HEK293 (cell line): ENCODE results near the gene KLF13.

Experiments
- CTCF ChIA-PET: fragments of 350-600 bp; formaldehyde crosslinking; extraction: SDS; loops from one replicate; lab custom pipeline; 2021; ENCODE audit warnings: antibody characterized with exemption; lab: Yijun Ruan, JAX
- POLR2A ChIA-PET: fragments of 300-600 bp; formaldehyde crosslinking; extraction: SDS; loops from one replicate; lab custom pipeline; 2020; ENCODE audit warnings: antibody characterized with exemption, inconsistent platforms; lab: Yijun Ruan, JAX
- H3K27ac ChIP-seq: fragments of 200-500 bp; sonication (Bioruptor generic); 2 replicates; pipeline ENCODE4 v1.5.1; 2014; ENCODE audit warnings: low read depth, low read length, control low read depth, inconsistent platforms; ENCODE audit errors: extremely low read depth
- H3K36me3 ChIP-seq, 2 experiments: fragments of 200-500 bp in 1 of 2; sonication (Bioruptor generic) in 1 of 2; 1 replicate in 1 of 2; 2 replicates in 1 of 2; pipeline ENCODE4 v1.5.1; 2014 to 2017; ENCODE audit warnings: inconsistent platforms in 2 of 2, low read length in 2 of 2; ENCODE audit not compliant: control insufficient read depth in 2 of 2, insufficient read depth in 1 of 2
- H3K4me1 ChIP-seq: fragments of 200-500 bp; sonication (Bioruptor generic); 2 replicates; pipeline ENCODE4 v1.5.1; 2014; ENCODE audit warnings: mild to moderate bottlenecking, low read length, inconsistent platforms; ENCODE audit not compliant: control insufficient read depth, insufficient read depth
- H3K4me3 ChIP-seq: 2 replicates; pipeline ENCODE4 v1.5.1; 2011; ENCODE audit warnings: low read depth, mild to moderate bottlenecking, control low read depth, low read length, moderate library complexity
- H3K9me3 ChIP-seq: fragments of 200-500 bp; sonication (Bioruptor generic); 2 replicates; pipeline ENCODE4 v1.5.1; 2014; ENCODE audit warnings: low read depth, low read length, inconsistent platforms; ENCODE audit not compliant: control insufficient read depth, insufficient read depth
- HOXD13 ChIP-seq: sonication (generic); formaldehyde crosslinking; IDR thresholded peaks from 2 replicates; pipeline ENCODE4 v1.8.0; 2022; ENCODE audit warnings: missing genetic modification reagents, borderline replicate concordance
- KLF8 ChIP-seq: fragments of 450-650 bp; formaldehyde crosslinking; IDR thresholded peaks from 2 replicates; pipeline ENCODE4 v1.5.1; 2016; ENCODE audit warnings: missing biosample characterization, missing genetic modification characterization
- OSR2 ChIP-seq: fragments of 450-650 bp; formaldehyde crosslinking; IDR thresholded peaks from 2 replicates; pipeline ENCODE4 v1.5.1; 2016; ENCODE audit warnings: missing biosample characterization, missing genetic modification characterization
- SP3 ChIP-seq: fragments of 450-650 bp; formaldehyde crosslinking; IDR thresholded peaks from 2 replicates; pipeline ENCODE4 v1.5.1; 2016; ENCODE audit warnings: missing biosample characterization, missing genetic modification characterization
- WT1 ChIP-seq: fragments of 450-650 bp; formaldehyde crosslinking; IDR thresholded peaks from 2 replicates; pipeline ENCODE4 v1.5.1; 2016; ENCODE audit warnings: missing biosample characterization, missing genetic modification characterization
- YY2 ChIP-seq: fragments of 450-650 bp; formaldehyde crosslinking; IDR thresholded peaks from 2 replicates; pipeline ENCODE4 v1.5.1; 2016; ENCODE audit warnings: missing biosample characterization, missing genetic modification characterization
- ZEB2 ChIP-seq: fragments of 450-650 bp; formaldehyde crosslinking; IDR thresholded peaks from 2 replicates; pipeline ENCODE4 v1.5.1; 2016; ENCODE audit warnings: missing biosample characterization, missing genetic modification characterization
- ZNF140 ChIP-seq: fragments of 450-650 bp; formaldehyde crosslinking; IDR thresholded peaks from 2 replicates; pipeline ENCODE4 v1.5.1; 2016; ENCODE audit warnings: missing biosample characterization, missing genetic modification characterization
- ZNF223 ChIP-seq: fragments of 450-650 bp; formaldehyde crosslinking; IDR thresholded peaks from 2 replicates; pipeline ENCODE4 v1.5.1; 2016; ENCODE audit warnings: missing biosample characterization, missing genetic modification characterization
- ZNF404 ChIP-seq: fragments of 450-650 bp; formaldehyde crosslinking; IDR thresholded peaks from 2 replicates; pipeline ENCODE4 v1.5.1; 2017; ENCODE audit warnings: missing biosample characterization, missing genetic modification characterization
- ZNF426 ChIP-seq: fragments of 450-650 bp; formaldehyde crosslinking; IDR thresholded peaks from 2 replicates; pipeline ENCODE4 v1.5.1; 2017; ENCODE audit warnings: missing biosample characterization, missing genetic modification characterization, mild to moderate bottlenecking, inconsistent platforms, moderate library complexity
- ZNF433 ChIP-seq: fragments of 450-650 bp; formaldehyde crosslinking; IDR thresholded peaks from 2 replicates; pipeline ENCODE4 v1.5.1; 2016; ENCODE audit warnings: missing biosample characterization, missing genetic modification characterization, low read depth
- ZNF473 ChIP-seq: fragments of 450-650 bp; formaldehyde crosslinking; IDR thresholded peaks from 2 replicates; pipeline ENCODE4 v1.5.1; 2017; ENCODE audit warnings: missing biosample characterization, missing genetic modification characterization
- ZNF521 ChIP-seq: fragments of 450-650 bp; formaldehyde crosslinking; IDR thresholded peaks from 2 replicates; pipeline ENCODE4 v1.5.1; 2017; ENCODE audit warnings: missing biosample characterization, mild to moderate bottlenecking, missing genetic modification characterization
- ZNF561 ChIP-seq: fragments of 450-650 bp; IDR thresholded peaks from 2 replicates; pipeline ENCODE4 v1.5.1; 2018; ENCODE audit warnings: missing biosample characterization, missing genetic modification characterization, borderline replicate concordance
- ZNF571 ChIP-seq: fragments of 450-650 bp; formaldehyde crosslinking; IDR thresholded peaks from 2 replicates; pipeline ENCODE4 v1.5.0; 2017; ENCODE audit warnings: missing biosample characterization, missing genetic modification characterization
- ZNF629 ChIP-seq: fragments of 450-650 bp; formaldehyde crosslinking; IDR thresholded peaks from 2 replicates; pipeline ENCODE4 v1.5.1; 2017; ENCODE audit warnings: missing biosample characterization, missing genetic modification characterization
- ZNF777 ChIP-seq: fragments of 450-650 bp; formaldehyde crosslinking; IDR thresholded peaks from 2 replicates; pipeline ENCODE4 v1.5.1; 2017; ENCODE audit warnings: missing biosample characterization, missing genetic modification characterization, borderline replicate concordance
- TF ChIP-seq, protein P1 (sequence below): fragments of 450-650 bp; formaldehyde crosslinking; optimal IDR thresholded peaks from 2 replicates; pipeline ENCODE3; 2016; ENCODE audit warnings: missing biosample characterization, mild to moderate bottlenecking, missing genetic modification characterization
- TF ChIP-seq, protein P2 (sequence below): fragments of 450-650 bp; formaldehyde crosslinking; IDR thresholded peaks from 2 replicates; pipeline ENCODE4 v1.5.1; 2017; ENCODE audit warnings: missing biosample characterization, missing genetic modification characterization
- TF ChIP-seq, protein P3 (sequence below): sonication (generic); formaldehyde crosslinking; IDR thresholded peaks from 2 replicates; pipeline ENCODE4 v1.8.1; 2022; ENCODE audit warnings: mild to moderate bottlenecking, moderate library complexity, missing genetic modification reagents
- TF ChIP-seq, protein P4 (sequence below): fragments of 450-650 bp; formaldehyde crosslinking; IDR thresholded peaks from 2 replicates; pipeline ENCODE4 v1.5.1; 2017; ENCODE audit warnings: missing biosample characterization, missing genetic modification characterization
- TF ChIP-seq, protein P5 (sequence below): fragments of 450-650 bp; formaldehyde crosslinking; IDR thresholded peaks from 2 replicates; pipeline ENCODE4 v1.5.1; 2016; ENCODE audit warnings: missing biosample characterization, missing genetic modification characterization

KLF13 gene

DNA sequence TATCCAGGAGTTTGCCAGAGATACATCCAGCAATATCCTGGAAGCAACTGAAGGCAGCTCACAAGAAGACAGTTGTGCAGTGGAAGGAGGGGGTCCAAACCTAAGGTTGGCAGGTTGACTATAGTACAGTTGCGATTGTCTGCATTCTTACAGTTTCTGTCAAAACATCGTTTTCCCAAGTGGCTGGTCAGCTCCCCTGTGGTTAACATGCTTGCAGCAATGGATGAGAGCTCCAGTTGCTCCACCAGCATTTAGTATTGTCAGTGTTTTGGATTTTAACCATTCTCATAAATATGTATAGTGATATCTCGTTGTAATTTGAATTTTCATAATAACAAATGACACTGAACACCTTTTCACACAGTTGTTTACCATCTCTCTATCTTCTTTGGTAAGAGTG lies 31.5 kb downstream of the KLF13 start (continued):
- TF ChIP-seq, protein P1, sequence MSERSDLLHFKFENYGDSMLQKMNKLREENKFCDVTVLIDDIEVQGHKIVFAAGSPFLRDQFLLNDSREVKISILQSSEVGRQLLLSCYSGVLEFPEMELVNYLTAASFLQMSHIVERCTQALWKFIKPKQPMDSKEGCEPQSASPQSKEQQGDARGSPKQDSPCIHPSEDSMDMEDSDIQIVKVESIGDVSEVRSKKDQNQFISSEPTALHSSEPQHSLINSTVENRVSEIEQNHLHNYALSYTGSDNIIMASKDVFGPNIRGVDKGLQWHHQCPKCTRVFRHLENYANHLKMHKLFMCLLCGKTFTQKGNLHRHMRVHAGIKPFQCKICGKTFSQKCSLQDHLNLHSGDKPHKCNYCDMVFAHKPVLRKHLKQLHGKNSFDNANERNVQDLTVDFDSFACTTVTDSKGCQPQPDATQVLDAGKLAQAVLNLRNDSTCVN (tag by site-specific recombination) = no peak
- TF ChIP-seq ZNF223 (no peak), HOXD13 (CRISPR knock-in tag) (no peak), ZNF473 (tag by site-specific recombination) (no peak)

DNA sequence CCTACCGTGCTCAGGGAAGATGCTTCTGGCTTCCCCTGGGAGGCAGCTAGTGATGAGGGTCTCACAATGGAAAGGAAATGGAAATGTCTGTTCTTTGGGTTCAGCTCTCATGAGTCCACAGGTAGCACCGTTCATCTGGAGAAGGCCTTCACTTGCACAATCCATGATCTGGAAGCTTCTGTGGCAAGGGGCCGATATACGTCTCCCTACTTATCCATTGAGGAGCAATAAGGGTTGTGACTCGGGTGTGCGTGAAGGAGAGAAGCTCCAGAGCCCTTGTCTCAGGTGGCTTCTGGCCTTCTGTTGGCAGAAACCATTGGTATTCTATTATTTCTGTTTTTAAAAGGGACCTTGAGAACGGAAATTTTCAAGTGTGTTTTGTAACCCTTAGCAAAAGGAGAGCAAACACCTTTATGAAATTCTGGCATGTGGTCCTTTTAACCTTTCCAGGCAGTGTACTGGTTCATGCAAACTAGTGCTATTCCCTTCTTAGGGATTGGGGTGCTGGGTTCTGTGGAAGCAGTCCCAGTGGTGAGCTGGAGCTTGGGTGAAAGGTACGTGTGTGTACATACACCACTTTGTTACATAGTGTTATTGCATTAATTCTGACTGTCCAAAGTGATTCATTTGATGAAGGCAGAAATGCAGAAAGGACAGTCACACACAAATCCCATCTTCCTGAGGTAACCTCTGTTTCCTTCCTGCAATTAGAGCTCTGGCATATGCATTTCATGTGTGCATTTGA lies 32.5 kb downstream of the KLF13 start:
- Histone ChIP-seq H3K4me3 (no peak overlapping the region), H3K4me1 (no peaks in the 10 kb centered on the region), H3K9me3 (no peaks in the 10 kb centered on the region), H3K36me3 (no peaks in the 10 kb centered on the region), H3K27ac (no peak overlapping the region)
- ChIA-PET POLR2A (no interaction called here), CTCF (no interaction called here)
- TF ChIP-seq KLF8 (tag by site-specific recombination) = no peak

DNA sequence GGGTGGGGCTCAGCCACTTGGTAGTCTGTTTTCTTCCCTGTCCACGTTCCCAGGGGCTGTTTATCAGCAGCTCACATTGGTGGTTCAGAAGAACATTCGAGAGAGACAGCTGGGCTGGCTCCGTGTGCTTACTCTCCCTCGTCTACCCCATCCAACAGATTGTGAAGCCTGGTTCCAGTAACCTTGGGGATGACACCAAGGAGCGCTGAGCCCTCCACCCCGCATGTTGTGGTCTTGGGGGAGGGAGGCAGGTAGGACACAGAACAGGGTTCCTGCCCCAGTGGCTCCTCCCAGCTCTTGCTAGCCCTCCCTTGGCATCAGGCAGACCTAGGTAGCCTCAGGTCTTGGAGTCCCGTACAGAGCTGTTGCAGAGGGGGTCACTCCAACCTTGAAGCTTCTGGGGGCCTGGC lies 33.1 kb downstream of the KLF13 start:
- Histone ChIP-seq H3K36me3 (no peaks in the 10 kb centered on the region), H3K9me3 (no peaks in the 10 kb centered on the region), H3K4me1 (no peaks in the 10 kb centered on the region), H3K4me3 (no peak overlapping the region), H3K27ac (no peak overlapping the region)
- ChIA-PET POLR2A (no interaction called here), CTCF (no interaction called here)
- TF ChIP-seq ZNF571 (tag by site-specific recombination) (no peak), ZNF561 (tag by site-specific recombination) (no peak), ZNF521 (tag by site-specific recombination) (no peak), SP3 (tag by site-specific recombination) (no peak), WT1 (tag by site-specific recombination) (no peak), ZNF629 (tag by site-specific recombination) (no peak), OSR2 (no peak), ZNF426 (tag by site-specific recombination) (no peak)
- TF ChIP-seq, protein P2, sequence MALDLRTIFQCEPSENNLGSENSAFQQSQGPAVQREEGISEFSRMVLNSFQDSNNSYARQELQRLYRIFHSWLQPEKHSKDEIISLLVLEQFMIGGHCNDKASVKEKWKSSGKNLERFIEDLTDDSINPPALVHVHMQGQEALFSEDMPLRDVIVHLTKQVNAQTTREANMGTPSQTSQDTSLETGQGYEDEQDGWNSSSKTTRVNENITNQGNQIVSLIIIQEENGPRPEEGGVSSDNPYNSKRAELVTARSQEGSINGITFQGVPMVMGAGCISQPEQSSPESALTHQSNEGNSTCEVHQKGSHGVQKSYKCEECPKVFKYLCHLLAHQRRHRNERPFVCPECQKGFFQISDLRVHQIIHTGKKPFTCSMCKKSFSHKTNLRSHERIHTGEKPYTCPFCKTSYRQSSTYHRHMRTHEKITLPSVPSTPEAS = no peak
- TF ChIP-seq, protein P3, sequence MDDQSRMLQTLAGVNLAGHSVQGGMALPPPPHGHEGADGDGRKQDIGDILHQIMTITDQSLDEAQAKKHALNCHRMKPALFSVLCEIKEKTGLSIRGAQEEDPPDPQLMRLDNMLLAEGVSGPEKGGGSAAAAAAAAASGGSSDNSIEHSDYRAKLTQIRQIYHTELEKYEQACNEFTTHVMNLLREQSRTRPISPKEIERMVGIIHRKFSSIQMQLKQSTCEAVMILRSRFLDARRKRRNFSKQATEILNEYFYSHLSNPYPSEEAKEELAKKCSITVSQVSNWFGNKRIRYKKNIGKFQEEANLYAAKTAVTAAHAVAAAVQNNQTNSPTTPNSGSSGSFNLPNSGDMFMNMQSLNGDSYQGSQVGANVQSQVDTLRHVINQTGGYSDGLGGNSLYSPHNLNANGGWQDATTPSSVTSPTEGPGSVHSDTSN = no peak

DNA sequence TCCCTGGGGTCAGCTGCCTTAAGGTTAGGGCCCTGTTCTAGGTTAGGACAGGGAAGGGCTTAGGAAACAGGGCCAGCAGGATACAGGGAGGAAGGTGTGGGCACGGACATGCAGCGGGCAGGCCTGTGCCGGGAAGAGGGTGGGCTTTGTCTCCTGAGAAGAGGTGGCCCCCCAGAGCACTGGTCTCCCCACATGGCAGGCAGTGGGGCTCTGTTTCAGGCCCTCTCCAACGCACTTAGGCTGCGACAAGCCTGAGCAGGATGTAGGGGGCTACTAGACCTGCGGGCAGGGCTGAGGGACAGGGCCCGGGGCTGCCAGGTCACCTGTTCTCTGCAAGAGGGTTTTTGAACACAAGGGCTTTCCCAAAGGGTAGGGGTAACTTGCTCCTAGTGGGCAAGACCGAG lies 33.5 kb downstream of the KLF13 start:
- CTCF ChIA-PET = interaction anchor here (0.5 kb wide), 1 partner anchor 131 kb away, joined by 3 read pairs; no protein-coding TSS in a partner anchor
- POLR2A ChIA-PET = no interaction called here
- Histone ChIP-seq H3K36me3 (no peaks in the 10 kb centered on the region), H3K9me3 (no peaks in the 10 kb centered on the region), H3K4me3 (no peak overlapping the region), H3K4me1 (no peaks in the 10 kb centered on the region), H3K27ac (no peak overlapping the region)
- TF ChIP-seq, protein P4, sequence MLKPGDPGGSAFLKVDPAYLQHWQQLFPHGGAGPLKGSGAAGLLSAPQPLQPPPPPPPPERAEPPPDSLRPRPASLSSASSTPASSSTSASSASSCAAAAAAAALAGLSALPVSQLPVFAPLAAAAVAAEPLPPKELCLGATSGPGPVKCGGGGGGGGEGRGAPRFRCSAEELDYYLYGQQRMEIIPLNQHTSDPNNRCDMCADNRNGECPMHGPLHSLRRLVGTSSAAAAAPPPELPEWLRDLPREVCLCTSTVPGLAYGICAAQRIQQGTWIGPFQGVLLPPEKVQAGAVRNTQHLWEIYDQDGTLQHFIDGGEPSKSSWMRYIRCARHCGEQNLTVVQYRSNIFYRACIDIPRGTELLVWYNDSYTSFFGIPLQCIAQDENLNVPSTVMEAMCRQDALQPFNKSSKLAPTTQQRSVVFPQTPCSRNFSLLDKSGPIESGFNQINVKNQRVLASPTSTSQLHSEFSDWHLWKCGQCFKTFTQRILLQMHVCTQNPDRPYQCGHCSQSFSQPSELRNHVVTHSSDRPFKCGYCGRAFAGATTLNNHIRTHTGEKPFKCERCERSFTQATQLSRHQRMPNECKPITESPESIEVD (tag by site-specific recombination) = no peak
- TF ChIP-seq ZNF140 (tag by site-specific recombination) (no peak), KLF8 (tag by site-specific recombination) (no peak), ZEB2 (tag by site-specific recombination) (no peak), ZNF777 (no peak), YY2 (tag by site-specific recombination) (no peak), ZNF433 (no peak), ZNF404 (tag by site-specific recombination) (no peak)
- TF ChIP-seq, protein P5, sequence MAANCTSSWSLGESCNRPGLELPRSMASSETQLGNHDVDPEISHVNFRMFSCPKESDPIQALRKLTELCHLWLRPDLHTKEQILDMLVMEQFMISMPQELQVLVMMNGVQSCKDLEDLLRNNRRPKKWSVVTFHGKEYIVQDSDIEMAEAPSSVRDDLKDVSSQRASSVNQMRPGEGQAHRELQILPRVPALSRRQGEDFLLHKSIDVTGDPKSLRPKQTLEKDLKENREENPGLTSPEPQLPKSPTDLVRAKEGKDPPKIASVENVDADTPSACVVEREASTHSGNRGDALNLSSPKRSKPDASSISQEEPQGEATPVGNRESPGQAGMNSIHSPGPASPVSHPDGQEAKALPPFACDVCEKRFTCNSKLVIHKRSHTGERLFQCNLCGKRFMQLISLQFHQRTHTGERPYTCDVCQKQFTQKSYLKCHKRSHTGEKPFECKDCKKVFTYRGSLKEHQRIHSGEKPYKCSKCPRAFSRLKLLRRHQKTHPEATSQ (tag by site-specific recombination) = no peak
